Right lung (tissue), 10 donors: ENCODE measurements around the gene MTHFSD. TPM values are rescaled to one million over a fixed set of nuclear protein-coding genes. Genes with fewer than 3 reads are reported as not detected.
"Not testable (repeated sequence)": the region's sequence is repeated elsewhere in the genome, so short reads cannot be mapped to it uniquely, and the experiment has no call there.

Experiments used
- DNase-seq, 2 donors: peaks; one replicate each; pipeline ENCODE4 v3.0.0-alpha.2; 2013
- long read RNA-seq, 8 donors: transcript quantifications; one replicate each; lab custom pipeline, GENCODE V29; 2026
- polyA plus RNA-seq, 5 donors: library from polyadenylated mRNA; unstranded; fragments of 120-200 nt; gene quantifications; one replicate each; pipeline versions ENCODE4 v1.2.1 to v1.2.3, GENCODE V29; 2013; ENCODE audit warnings: inconsistent platforms in 1 of 5, low replicate concordance in 1 of 5; ENCODE audit not compliant: insufficient read length in 5 of 5, insufficient read depth in 1 of 5

The MTHFSD gene
- 10 to 100 TPM; 22.5 to 30.8 (median 28.9) TPM for polyA plus RNA-seq
- long read RNA-seq, donor 1, transcript MTHFSD-219 (1 exons, 3,623 nt) = major isoform, 27 of 32 reads
- long read RNA-seq, donor 1, partial matches to known transcripts = 0 of 32 reads
- long read RNA-seq, donor 1, other reads (novel, unspliced or antisense) = 0 of 32 reads
- long read RNA-seq, donor 2, transcript MTHFSD-219 (1 exons, 3,623 nt) = major isoform, 7 of 9 reads
- long read RNA-seq, donor 2, partial matches to known transcripts = 0 of 9 reads
- long read RNA-seq, donor 2, other reads (novel, unspliced or antisense) = 0 of 9 reads
- long read RNA-seq, donor 3, transcript MTHFSD-219 (1 exons, 3,623 nt) = major isoform, 34 of 38 reads
- long read RNA-seq, donor 3, partial matches to known transcripts = 0 of 38 reads
- long read RNA-seq, donor 3, other reads (novel, unspliced or antisense) = 0 of 38 reads
- long read RNA-seq, donor 4, transcript MTHFSD-219 (1 exons, 3,623 nt) = major isoform, 19 of 23 reads
- long read RNA-seq, donor 4, partial matches to known transcripts = 0 of 23 reads
- long read RNA-seq, donor 4, other reads (novel, unspliced or antisense) = 0 of 23 reads
- long read RNA-seq, donor 5, transcript MTHFSD-219 (1 exons, 3,623 nt) = major isoform, 20 of 20 reads
- long read RNA-seq, donor 5, partial matches to known transcripts = 0 of 20 reads
- long read RNA-seq, donor 5, other reads (novel, unspliced or antisense) = 0 of 20 reads
- long read RNA-seq, donor 6, transcript MTHFSD-219 (1 exons, 3,623 nt) = major isoform, 30 of 39 reads
- long read RNA-seq, donor 6, partial matches to known transcripts = 0 of 39 reads
- long read RNA-seq, donor 6, other reads (novel, unspliced or antisense) = 0 of 39 reads
- long read RNA-seq, donor 7, transcript MTHFSD-219 (1 exons, 3,623 nt) = major isoform, 16 of 18 reads
- long read RNA-seq, donor 7, partial matches to known transcripts = 0 of 18 reads
- long read RNA-seq, donor 7, other reads (novel, unspliced or antisense) = 0 of 18 reads
- long read RNA-seq, donor 8, transcript MTHFSD-219 (1 exons, 3,623 nt) = major isoform, 15 of 16 reads
- long read RNA-seq, donor 8, partial matches to known transcripts = 0 of 16 reads
- long read RNA-seq, donor 8, other reads (novel, unspliced or antisense) = 0 of 16 reads

DNA sequence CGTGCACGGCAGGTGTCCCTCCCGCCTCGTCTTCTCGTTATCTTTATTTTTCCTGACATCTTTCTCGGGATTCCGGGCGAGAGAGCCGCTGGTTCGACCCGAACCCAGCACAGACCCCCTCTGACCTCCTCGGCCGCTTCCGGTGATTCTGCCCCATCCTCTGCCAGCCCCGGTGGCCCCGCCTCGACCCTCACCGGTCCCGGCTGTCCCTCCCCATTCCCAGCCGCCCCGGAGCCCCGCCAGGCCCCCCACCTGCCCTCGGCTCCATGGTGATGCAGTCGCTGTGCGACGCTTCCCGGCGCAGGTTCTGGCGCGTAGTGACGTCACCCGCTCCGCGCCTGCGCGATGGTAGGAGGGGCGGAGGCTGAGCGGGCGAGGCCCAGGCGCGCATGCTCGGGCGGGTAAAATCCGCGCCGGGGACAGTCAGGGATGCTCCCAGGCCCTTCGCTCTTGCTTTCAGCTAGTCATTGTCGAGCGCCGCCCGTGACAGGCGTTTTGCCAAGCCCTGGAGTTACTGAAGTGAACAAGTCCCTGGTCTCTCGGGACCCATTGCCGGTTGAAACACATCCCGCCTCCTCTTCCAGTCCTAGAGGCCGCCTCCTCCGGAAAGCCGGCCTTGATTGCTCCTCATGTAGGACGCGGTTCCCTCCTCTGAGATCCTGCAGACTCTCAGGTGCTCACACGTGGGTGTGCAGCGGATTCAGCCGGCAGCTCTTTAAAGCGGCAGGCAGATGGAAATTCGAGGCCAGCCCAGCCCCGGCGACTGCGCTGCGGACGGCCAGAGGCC is at the start of gene MTHFSD:
Gene MTHFSD (minus strand): TSS at position 319 of the 787 bp plus-strand sequence. CDS start 51 bp downstream, at position 268.
- peak; percentile 93 to 94 for DNase-seq

DNA sequence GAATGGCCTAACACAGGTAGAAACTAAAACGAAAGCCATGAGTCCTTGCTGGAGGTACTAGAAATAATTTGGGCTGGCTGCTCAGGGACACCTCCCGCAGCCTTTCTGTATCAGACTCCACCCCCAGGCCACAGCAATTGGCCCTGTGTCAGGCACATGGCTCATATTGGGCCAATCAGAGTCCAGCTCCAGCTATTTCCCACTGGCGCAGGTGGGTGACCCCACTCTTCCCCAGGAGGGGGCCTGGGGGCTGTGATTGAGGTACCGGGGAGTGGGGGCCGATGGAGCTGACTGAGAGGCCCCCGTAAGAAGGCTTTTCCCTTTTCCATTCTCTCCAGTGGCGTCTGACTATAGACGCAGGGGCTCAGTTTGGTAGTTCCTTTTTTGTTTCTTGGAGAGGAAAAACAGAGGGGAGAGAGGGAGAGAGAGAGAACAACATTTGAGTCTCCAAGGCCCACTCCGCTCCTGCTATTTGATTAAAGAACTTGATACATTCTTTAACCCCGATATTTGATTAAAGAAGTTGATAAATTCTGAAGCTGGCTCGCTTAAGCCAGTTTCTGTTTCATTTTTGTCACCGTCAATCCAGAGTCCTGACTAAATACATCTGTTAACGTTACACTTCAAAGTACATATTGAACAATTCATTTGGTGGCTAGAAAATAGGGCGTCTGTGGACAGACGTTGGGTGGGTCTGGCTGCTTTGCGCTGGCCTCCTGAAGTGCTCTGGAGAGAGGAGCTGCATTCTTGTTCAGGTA is 49.6 kb upstream of the MTHFSD start:
- DNase-seq = no peak

DNA sequence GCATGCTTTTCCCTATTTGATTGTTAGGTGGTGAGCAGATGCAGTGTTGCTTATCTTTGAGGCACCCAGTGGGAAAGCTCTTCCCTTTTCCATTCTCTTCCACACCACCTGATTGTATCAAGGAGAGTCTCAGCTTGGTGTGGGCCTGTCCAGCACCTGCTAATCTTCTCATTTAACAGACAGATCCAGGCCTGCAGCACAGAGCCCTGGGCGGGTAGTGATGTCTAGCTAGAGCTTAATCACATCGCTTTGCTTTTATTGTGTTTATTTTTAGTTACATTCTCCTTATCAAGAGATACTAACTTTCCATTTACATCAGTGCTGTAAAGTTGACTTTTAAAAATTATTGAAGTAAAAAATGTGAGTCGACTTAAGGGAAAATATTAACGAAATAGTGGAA is 47.5 kb upstream of the MTHFSD start:
- no peak for DNase-seq

GRCh38 chr16:86601356-86601755 is 46.3 kb upstream of the MTHFSD start:
- no peak for DNase-seq

DNA sequence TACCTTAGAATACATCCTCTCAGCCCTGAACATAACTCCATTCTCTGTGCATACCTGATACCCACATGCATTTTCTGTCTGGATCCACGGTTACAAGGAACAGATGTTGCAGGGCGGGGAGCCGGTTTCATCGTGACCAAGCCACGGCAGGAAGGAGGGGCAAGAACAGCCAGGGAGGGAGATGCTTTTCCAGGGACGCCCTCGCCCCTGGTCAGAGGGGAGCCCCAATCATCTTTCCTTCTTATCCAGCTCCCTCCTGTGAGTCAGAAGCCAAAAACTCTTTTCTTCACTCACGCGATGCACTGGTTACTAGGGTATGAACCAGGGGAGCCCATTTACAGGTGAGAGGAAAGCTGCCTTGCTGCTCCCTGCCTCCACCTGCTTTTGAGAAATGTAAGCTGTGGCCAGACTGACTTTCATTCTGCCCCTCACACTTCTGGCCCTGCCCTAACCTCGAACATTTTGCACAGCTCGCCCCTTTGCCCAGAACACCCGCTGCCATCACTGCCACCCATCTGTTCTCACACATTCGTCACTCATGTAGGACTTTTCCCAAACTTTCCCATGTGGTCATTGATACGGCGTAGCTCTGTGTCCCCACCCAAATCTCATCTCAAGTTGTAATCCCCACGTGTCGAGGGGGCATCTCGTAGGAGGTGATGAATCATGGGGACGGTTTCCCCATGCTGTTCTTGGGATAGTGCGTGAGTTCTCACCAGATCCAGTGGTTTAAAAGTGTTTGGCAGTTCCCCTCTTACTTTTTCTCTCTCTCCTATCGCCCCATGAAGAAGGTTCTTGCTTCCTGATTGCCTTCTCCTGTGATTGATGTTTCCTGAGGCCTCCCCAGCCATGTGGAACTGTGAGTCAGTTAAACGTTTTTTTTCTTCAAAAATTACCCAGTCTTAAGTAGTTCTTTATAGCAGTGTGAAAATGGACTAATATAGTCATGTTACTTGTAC is 43.9 kb upstream of the MTHFSD start:
- DNase-seq = no peak

- no peak for DNase-seq
Measured at GRCh38 chr16:86597880-86598606, 43.0 kb upstream of the MTHFSD start.

GRCh38 chr16:86597126-86597879 is 42.3 kb upstream of the MTHFSD start:
- no peak for DNase-seq

DNA sequence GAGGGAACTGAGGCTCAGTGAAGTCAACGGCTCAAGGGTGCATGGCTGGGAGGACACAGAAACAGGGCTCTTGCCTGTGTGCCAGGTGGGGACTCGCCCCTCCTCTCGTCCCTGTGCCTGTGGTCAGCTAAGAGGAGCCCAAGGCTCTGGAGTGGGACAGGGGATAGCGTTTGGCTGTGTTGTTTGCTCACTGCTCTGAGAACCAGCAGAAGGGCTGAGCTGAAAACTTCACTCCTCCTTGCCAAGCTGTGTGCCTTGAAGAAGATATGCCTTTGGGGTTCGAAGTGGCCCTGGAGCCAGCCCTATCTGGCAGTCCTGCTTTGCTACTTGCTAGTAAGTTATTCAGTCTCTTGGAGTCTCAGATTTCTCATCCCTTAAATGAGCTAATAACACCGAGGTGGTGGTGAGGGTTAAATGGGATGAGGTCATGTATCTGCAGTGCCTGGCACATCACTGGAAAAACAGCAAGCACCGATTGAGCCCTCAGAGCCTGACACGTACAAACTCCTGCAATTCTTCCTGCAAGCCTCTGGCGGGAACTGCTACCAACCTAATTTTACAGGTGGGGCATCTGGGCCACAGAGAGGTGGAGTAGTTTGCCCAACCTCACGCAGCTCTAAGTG is 41.1 kb upstream of the MTHFSD start:
- DNase-seq = no peak

DNA sequence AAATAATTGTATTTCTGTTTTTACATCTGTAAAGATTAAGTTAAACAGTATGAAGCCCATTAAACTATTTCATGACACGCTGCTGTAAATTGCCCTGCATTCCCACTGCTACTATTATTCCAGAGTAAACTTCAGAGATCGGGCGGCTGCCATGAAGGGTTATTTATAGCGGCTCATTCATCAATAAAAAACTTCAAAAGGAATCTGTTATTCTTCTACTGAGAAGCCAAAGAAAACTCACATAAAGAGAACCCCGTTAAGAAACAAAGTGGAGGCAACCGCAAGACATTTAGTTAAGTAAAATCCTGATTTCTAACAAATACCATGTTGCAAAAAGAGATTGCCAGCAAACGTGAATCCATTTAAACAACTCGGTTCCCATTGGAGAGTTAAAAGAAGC is 39.7 kb upstream of the MTHFSD start:
- DNase-seq = no peak

DNA sequence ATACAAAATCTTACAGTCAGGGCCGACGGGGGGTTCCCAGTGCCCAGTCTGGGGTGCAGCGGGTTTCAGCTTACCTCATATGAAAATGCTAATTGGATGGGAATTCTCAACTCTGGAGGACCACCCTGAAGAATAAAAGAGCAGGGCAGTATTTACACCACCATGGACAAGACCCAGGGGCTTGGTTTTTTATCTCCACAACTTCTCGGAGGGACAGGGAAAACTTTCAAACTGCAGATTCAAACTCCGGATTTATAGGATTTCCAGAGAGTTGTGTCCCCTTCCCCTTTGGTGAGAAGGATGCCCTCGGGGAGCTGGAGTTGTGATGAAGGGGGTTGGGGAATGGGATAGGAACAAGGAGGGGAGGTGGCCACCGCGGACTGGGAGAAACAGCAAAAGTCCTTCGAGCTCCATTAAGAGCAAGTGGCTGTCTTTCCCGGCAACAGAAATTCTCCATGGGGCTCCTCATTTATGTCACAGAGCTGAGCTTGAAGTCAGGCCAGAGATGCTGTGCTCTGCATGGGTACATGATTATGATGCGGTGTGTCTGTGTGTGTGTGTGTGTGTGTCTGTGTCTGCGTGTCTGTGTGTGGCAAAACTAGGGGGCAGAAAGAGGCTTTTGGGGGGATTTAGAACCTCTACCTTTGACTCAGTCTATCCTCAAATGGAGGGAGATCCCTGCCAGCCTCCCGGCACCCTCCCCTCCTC is 39.0 kb upstream of the MTHFSD start:
- DNase-seq = no peak

DNA sequence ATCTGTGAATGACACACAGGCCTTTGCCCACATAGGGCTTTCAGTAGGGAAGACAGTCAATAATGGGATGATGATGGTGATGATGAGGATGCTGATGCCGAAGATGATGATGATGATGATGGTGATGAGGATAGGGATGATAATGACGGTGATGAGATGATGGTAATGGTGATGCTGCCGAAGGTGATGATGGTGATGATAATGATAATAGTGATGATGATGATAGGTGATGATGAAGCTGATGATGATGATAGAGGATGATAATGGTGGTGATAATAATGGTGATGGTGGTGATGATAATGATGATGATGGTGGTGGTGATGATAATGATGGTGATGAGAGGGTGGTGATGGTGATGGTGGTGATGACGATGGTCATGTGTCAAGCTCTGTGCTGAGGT is 36.2 kb upstream of the MTHFSD start:
- DNase-seq = no peak

- no peak for DNase-seq
Measured at GRCh38 chr16:86590501-86591144, 35.6 kb upstream of the MTHFSD start.

- DNase-seq = not testable (repeated sequence)
Measured at GRCh38 chr16:86587955-86588354, 32.9 kb upstream of the MTHFSD start.

DNA sequence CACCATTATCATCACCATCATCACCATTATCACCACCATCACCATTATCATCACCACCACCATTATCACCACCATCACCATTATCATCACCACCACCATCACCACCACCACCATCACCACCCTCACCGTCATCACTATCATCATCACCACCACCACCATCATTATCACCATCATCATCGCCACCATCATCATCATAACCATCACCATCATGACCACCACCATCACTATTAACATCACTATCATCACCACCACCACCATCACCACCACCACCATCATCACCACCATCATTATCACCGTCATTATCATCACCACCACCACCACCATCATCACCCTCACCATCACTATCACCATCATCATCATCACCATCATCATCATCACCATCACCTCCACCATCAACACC is 32.5 kb upstream of the MTHFSD start:
- no peak for DNase-seq

DNA sequence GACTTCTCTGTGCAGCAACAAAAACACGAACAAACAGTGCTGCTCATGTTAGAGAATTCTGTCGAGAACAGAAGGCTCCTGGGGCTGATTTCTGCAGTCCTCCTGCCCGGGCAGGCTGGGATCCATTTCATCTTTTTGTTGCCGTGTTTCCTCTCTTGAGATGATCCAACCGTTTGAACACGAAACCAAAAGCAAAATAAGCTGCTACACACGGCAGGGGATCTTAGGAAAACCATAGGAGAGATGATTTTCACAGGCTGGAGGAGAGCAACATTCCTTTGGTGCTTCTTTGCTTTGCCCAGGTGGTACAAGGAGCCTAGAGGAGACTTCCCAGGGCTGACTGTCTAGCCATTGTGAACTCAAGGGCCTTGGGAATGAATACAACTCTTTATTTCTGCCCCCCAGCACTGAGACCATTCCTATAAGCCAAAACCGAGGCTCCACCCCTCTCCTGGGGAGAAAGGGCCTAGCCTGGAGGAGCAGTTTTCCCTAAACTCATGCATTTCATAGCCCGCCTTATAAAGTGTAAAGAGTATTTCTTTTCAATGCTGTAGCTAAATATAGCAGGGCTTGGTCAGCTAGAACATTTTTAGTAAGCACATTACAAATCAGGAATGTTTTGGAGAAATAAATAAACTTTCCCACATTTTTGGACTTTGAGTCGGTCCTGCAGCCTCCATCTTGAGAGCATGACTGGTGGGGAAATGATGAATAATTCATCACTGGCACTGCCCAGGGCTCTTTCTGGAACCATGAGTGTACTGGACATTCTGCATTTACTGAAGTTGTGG is 31.0 kb upstream of the MTHFSD start:
- no peak for DNase-seq
